ENCODE measurements around the gene INTS4.
"Not testable (repeated sequence)": the region's sequence is repeated elsewhere in the genome, so short reads cannot be mapped to it uniquely, and the experiment has no call there.

The INTS4 gene

GRCh38 chr11:77879218-77879617, 115.2 kb downstream of the INTS4 start:
- no peak for DNase-seq (ENCODE audit: low read depth)

GRCh38 chr11:77878247-77878646, 116.2 kb downstream of the INTS4 start:
- not testable (repeated sequence) for DNase-seq (ENCODE audit: low read depth)

GRCh38 chr11:77876045-77876444, 118.4 kb downstream of the INTS4 start:
- no peak for DNase-seq (ENCODE audit: low read depth)

- DNase-seq (ENCODE audit: low read depth), result no peak
Observed at GRCh38 chr11:77874206-77874605, 120.3 kb downstream of the INTS4 start.

- no peak for DNase-seq (ENCODE audit: low read depth)
Observed at GRCh38 chr11:77873345-77873744, 121.1 kb downstream of the INTS4 start.

GRCh38 chr11:77871855-77872254, 122.6 kb downstream of the INTS4 start:
- DNase-seq (ENCODE audit: low read depth), result no peak

GRCh38 chr11:77868744-77869143, 125.7 kb downstream of the INTS4 start:
- DNase-seq (ENCODE audit: low read depth), result no peak

GRCh38 chr11:77866336-77866735, 128.1 kb downstream of the INTS4 start:
- no peak for DNase-seq (ENCODE audit: low read depth)

GRCh38 chr11:77865805-77866204, 128.7 kb downstream of the INTS4 start:
- DNase-seq (ENCODE audit: low read depth), result no peak

- DNase-seq (ENCODE audit: low read depth), result not testable (repeated sequence)
Observed at GRCh38 chr11:77861444-77861843, 133.0 kb downstream of the INTS4 start.

- DNase-seq (ENCODE audit: low read depth), result not testable (repeated sequence)
Observed at GRCh38 chr11:77857906-77858457, 136.5 kb downstream of the INTS4 start.

GRCh38 chr11:77854838-77855237, 139.6 kb downstream of the INTS4 start:
- no peak for DNase-seq (ENCODE audit: low read depth)

GRCh38 chr11:77851503-77851902, 143.0 kb downstream of the INTS4 start:
- DNase-seq (ENCODE audit: low read depth), result no peak

GRCh38 chr11:77843700-77844099, 150.8 kb downstream of the INTS4 start:
- not testable (repeated sequence) for DNase-seq (ENCODE audit: low read depth)

- no peak for DNase-seq (ENCODE audit: low read depth)
Observed at GRCh38 chr11:77842441-77843121, 151.9 kb downstream of the INTS4 start.

- no peak for DNase-seq (ENCODE audit: low read depth)
Observed at GRCh38 chr11:77833302-77833701, 161.2 kb downstream of the INTS4 start.

GRCh38 chr11:77828926-77829325, 165.5 kb downstream of the INTS4 start:
- DNase-seq (ENCODE audit: low read depth), result no peak

All from activated gamma-delta T cell treated with anti-CD3 and anti-CD28 coated beads, Interleukin-2, amount 50 U/mL, for 16 hours (primary cell).